HG02943 (cell line): ENCODE data around the gene ZBTB20.

Experiments
- ATAC-seq: cut with Tn5 transposase; IDR thresholded peaks from one replicate; pipeline ENCODE4 v1.9.1; 2021; ENCODE audit warnings: mild to moderate bottlenecking, low read depth, moderate library complexity; ENCODE audit not compliant: unreplicated experiment

Gene ZBTB20

GRCh38 chr3:115040246-115040645 lies 106.8 kb downstream of the ZBTB20 start:
- no peak for ATAC-seq

GRCh38 chr3:115038817-115039216 lies 108.3 kb downstream of the ZBTB20 start:
- no peak for ATAC-seq

GRCh38 chr3:115022835-115023398 lies 124.2 kb downstream of the ZBTB20 start:
- ATAC-seq = no peak

- no peak for ATAC-seq
Observed at GRCh38 chr3:115022199-115022598, 124.9 kb downstream of the ZBTB20 start.

GRCh38 chr3:115021061-115021460 lies 126.0 kb downstream of the ZBTB20 start:
- no peak for ATAC-seq

- no peak for ATAC-seq
Observed at GRCh38 chr3:115019900-115020299, 127.2 kb downstream of the ZBTB20 start.

GRCh38 chr3:115018694-115019093 lies 128.4 kb downstream of the ZBTB20 start:
- no peak for ATAC-seq

- no peak for ATAC-seq
Observed at GRCh38 chr3:115007966-115008365, 139.1 kb downstream of the ZBTB20 start.

- no peak for ATAC-seq
Observed at GRCh38 chr3:115004201-115005140, 142.6 kb downstream of the ZBTB20 start.

GRCh38 chr3:114998971-114999579 lies 148.0 kb downstream of the ZBTB20 start:
- ATAC-seq = no peak

- no peak for ATAC-seq
Observed at GRCh38 chr3:114994554-114995341, 152.3 kb downstream of the ZBTB20 start.

GRCh38 chr3:114985776-114986175 lies 161.3 kb downstream of the ZBTB20 start:
- ATAC-seq = no peak

- no peak for ATAC-seq
Observed at GRCh38 chr3:114983248-114983647, 163.8 kb downstream of the ZBTB20 start.

GRCh38 chr3:114974387-114974786 lies 172.7 kb downstream of the ZBTB20 start:
- no peak for ATAC-seq

- ATAC-seq = no peak
Observed at GRCh38 chr3:114973536-114973935, 173.6 kb downstream of the ZBTB20 start.

- ATAC-seq = no peak
Observed at GRCh38 chr3:114967168-114967567, 179.9 kb downstream of the ZBTB20 start.

- ATAC-seq = no peak
Observed at GRCh38 chr3:114962189-114962588, 184.9 kb downstream of the ZBTB20 start.

GRCh38 chr3:114958930-114959329 lies 188.2 kb downstream of the ZBTB20 start:
- ATAC-seq = no peak

GRCh38 chr3:114953800-114954199 lies 193.3 kb downstream of the ZBTB20 start:
- no peak for ATAC-seq

GRCh38 chr3:114953215-114953799 lies 193.8 kb downstream of the ZBTB20 start:
- ATAC-seq = no peak
